HEK293T (cell line): Measurements from ENCODE around the gene RADX.

Source experiments
- CTCF ChIA-PET: fragments of 350-600 bp; formaldehyde crosslinking; extraction: SDS; loops from one replicate; lab custom pipeline; 2021; ENCODE audit warnings: antibody characterized with exemption, inconsistent platforms; lab: Yijun Ruan, JAX
- POLR2A ChIA-PET: fragments of 350-600 bp; formaldehyde crosslinking; extraction: SDS; loops from one replicate; lab custom pipeline; 2020; ENCODE audit warnings: antibody characterized with exemption, inconsistent platforms; lab: Yijun Ruan, JAX
- DNase-seq: peaks from one replicate; pipeline ENCODE4 v3.0.0; 2012; ENCODE audit warnings: mixed read lengths; ENCODE audit errors: extremely low spot score
- ARNT ChIP-seq: fragments of 450-650 bp; IDR thresholded peaks from 2 replicates; pipeline ENCODE4 v1.6.1; 2017; ENCODE audit warnings: mild to moderate bottlenecking
- BHLHE40 ChIP-seq: fragments of 450-650 bp; IDR thresholded peaks from 2 replicates; pipeline ENCODE4 v1.6.1; 2016; ENCODE audit warnings: mild to moderate bottlenecking, moderate library complexity, borderline replicate concordance
- CTBP1 ChIP-seq: fragments of 450-650 bp; IDR thresholded peaks from 2 replicates; pipeline ENCODE4 v1.6.1; 2016; ENCODE audit warnings: borderline replicate concordance
- ELF4 ChIP-seq: fragments of 450-650 bp; IDR thresholded peaks from 2 replicates; pipeline ENCODE4 v1.6.1; 2017; ENCODE audit warnings: antibody characterized with exemption
- FOXA1 ChIP-seq: fragments of 450-650 bp; IDR thresholded peaks from 2 replicates; pipeline ENCODE4 v1.6.1; 2016; ENCODE audit warnings: mild to moderate bottlenecking
- FOXK2 ChIP-seq: fragments of 450-650 bp; IDR thresholded peaks from 2 replicates; pipeline ENCODE4 v1.6.1; 2016; ENCODE audit warnings: mild to moderate bottlenecking
- FOXM1 ChIP-seq: fragments of 450-650 bp; IDR thresholded peaks from 2 replicates; pipeline ENCODE4 v1.6.1; 2017; ENCODE audit warnings: mild to moderate bottlenecking, borderline replicate concordance
- HDGF ChIP-seq: fragments of 450-650 bp; IDR thresholded peaks from 2 replicates; pipeline ENCODE4 v1.6.1; 2017; ENCODE audit warnings: antibody characterized with exemption, borderline replicate concordance
- L3MBTL2 ChIP-seq: fragments of 450-650 bp; conservative IDR thresholded peaks from 2 replicates; pipeline ENCODE4 v1.6.1; 2016; ENCODE audit warnings: mild to moderate bottlenecking
- LEF1 ChIP-seq: fragments of 450-650 bp; IDR thresholded peaks from 2 replicates; pipeline ENCODE4 v1.6.1; 2017; ENCODE audit warnings: mild to moderate bottlenecking, borderline replicate concordance
- NFRKB ChIP-seq: fragments of 450-650 bp; IDR thresholded peaks from 2 replicates; pipeline ENCODE4 v1.6.1; 2016; ENCODE audit warnings: mild to moderate bottlenecking, moderate library complexity
- SP1 ChIP-seq: fragments of 450-650 bp; IDR thresholded peaks from 2 replicates; pipeline ENCODE4 v1.6.1; 2017
- SUZ12 ChIP-seq: fragments of 450-650 bp; IDR thresholded peaks from 2 replicates; pipeline ENCODE4 v1.6.1; 2016; ENCODE audit warnings: mild to moderate bottlenecking
- TARDBP ChIP-seq: fragments of 450-650 bp; IDR thresholded peaks from 2 replicates; pipeline ENCODE4 v1.6.1; 2016
- ZNF384 ChIP-seq: fragments of 450-650 bp; IDR thresholded peaks from 2 replicates; pipeline ENCODE4 v1.6.1; 2016
- TF ChIP-seq, protein P1 (sequence below): fragments of 450-650 bp; IDR thresholded peaks from 2 replicates; pipeline ENCODE4 v1.6.1; 2016

RADX gene

DNA sequence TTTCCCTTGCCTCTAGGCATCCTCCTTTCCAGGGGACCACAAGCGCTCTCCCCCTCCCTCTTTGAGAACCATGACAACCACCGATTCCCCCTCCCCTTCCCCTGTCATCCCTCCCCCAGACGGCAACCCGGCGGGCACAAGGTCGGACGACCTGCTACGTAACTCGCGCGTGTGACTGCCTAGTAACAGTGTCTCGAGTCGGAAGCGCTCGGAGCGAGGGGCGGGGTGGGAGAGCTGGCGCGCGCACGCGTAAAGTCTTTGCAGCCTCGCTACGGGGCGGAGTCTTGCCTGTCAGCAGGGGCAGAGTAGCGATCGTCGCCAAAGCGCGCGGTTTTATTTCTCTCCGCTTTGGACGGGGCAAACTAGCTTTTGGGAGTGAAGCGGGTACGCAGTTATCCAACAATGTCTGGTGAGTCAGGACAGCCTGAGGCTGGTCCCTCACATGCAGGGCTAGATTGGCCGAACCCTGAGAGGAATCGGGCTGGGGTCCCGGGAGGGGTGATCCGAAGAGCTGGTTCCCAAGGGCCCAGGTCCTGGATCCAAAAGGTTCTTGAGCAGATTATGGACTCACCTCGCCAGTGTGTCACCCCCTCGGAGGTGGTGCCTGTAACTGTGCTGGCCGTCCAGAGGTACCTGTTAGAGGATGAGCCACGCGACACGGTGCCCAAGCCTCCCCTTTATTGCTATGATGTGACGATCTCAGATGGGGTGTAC is at the start of gene RADX:
RADX (plus strand) TSS at position 300 of the 714 bp plus-strand sequence; CDS start at position 403, 103 bp downstream.
- DNase-seq: peak; percentile 86
- ChIA-PET POLR2A (interaction anchor here (0.6 to 1.3 kb wide), 6 partner anchors 8 to 1016 kb away, joined by 3 to 6 read pairs (median 3); partner anchors contain the start of gene PRPS1), CTCF (interaction anchor here (0.9 to 2.2 kb wide), 3 partner anchors 8 to 130 kb away, joined by 3 to 6 read pairs (median 3); no protein-coding TSS in a partner anchor)
- TF ChIP-seq ZNF384: no peak
- TF ChIP-seq, protein P1, sequence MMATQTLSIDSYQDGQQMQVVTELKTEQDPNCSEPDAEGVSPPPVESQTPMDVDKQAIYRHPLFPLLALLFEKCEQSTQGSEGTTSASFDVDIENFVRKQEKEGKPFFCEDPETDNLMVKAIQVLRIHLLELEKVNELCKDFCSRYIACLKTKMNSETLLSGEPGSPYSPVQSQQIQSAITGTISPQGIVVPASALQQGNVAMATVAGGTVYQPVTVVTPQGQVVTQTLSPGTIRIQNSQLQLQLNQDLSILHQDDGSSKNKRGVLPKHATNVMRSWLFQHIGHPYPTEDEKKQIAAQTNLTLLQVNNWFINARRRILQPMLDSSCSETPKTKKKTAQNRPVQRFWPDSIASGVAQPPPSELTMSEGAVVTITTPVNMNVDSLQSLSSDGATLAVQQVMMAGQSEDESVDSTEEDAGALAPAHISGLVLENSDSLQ: peak; percentile 68; the same call in 1 of the 2 replicates
- 0 out of 2 replicates have a peak, but pooled peaks have one; percentile 32 for TF ChIP-seq CTBP1

- CTCF ChIA-PET: no interaction called here
- TF ChIP-seq HDGF (no peak), SUZ12 (no peak), ELF4 (no peak), TARDBP (no peak), FOXK2 (no peak)
- TF ChIP-seq, protein P1: no peak
- DNase-seq: no peak
- POLR2A ChIA-PET: no interaction called here
Measured at GRCh38 chrX:106564986-106565385, 46.8 kb upstream of the RADX start.

GRCh38 chrX:106566362-106566761 is 45.4 kb upstream of the RADX start:
- TF ChIP-seq CTBP1 (no peak), FOXM1 (no peak), FOXK2 (no peak), SP1 (no peak), ARNT (no peak), HDGF (no peak), FOXA1 (no peak), ELF4 (no peak), BHLHE40 (no peak), TARDBP (no peak), LEF1 (no peak), SUZ12 (no peak), ZNF384 (no peak), NFRKB (no peak), L3MBTL2 (no peak)
- TF ChIP-seq, protein P1: no peak
- ChIA-PET CTCF (no interaction called here), POLR2A (no interaction called here)
- no peak for DNase-seq

- no peak for DNase-seq
- TF ChIP-seq LEF1: no peak
- no peak for TF ChIP-seq ZNF384
- no peak for TF ChIP-seq BHLHE40
- TF ChIP-seq, protein P1: no peak
- no peak for TF ChIP-seq TARDBP
- no peak for TF ChIP-seq HDGF
- TF ChIP-seq NFRKB: no peak
- no peak for TF ChIP-seq L3MBTL2
- TF ChIP-seq SUZ12: no peak
- TF ChIP-seq ARNT: no peak
- TF ChIP-seq FOXA1: no peak
- TF ChIP-seq FOXK2: no peak
- CTCF ChIA-PET: no interaction called here
- POLR2A ChIA-PET: no interaction called here
Measured at GRCh38 chrX:106581856-106582255, 29.9 kb upstream of the RADX start.

DNA sequence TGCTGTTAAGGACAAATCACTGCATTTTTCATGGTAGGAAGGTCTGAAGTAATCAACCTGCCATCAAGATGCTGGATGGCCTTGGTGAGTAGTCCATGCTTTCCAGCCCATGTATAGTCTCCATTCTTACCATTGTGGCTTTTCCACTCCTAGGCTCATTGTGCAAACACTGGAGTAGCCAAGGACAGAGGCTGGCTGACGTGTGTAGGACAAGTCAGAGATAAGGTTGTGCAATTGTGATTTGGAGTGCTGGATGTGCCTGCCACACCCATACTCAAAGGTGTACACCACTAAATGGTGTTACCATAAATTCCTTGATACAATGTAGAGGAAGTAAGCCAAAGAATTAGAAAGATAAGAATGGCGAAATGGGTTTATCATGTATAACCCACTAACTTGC is 26.3 kb upstream of the RADX start:
- TF ChIP-seq L3MBTL2 (no peak), HDGF (no peak), SUZ12 (no peak), ZNF384 (no peak), LEF1 (no peak), FOXK2 (no peak), ARNT (no peak), NFRKB (no peak), FOXM1 (no peak), SP1 (no peak)
- TF ChIP-seq, protein P1: no peak
- no peak for DNase-seq
- CTCF ChIA-PET: no interaction called here
- POLR2A ChIA-PET: no interaction called here
